Endothelial cell (in vitro differentiated cells): ENCODE results near the gene SORCS2. TPM values are rescaled to one million over a fixed set of nuclear protein-coding genes. Genes with fewer than 3 reads are reported as not detected.

Source experiments
- DNase-seq: peaks from one replicate; pipeline ENCODE4 v3.0.0; 2021; ENCODE audit warnings: low spot score
- H3K27ac Mint-ChIP-seq: one replicate; pipeline ENCODE4 v1.8.0; 2021; ENCODE audit warnings: mixed read lengths, inconsistent platforms; ENCODE audit not compliant: unreplicated experiment
- H3K27me3 Mint-ChIP-seq: one replicate; pipeline ENCODE4 v1.8.0; 2021; ENCODE audit warnings: mild to moderate bottlenecking, moderate library complexity, mixed read lengths, inconsistent platforms; ENCODE audit not compliant: unreplicated experiment
- H3K36me3 Mint-ChIP-seq: one replicate; pipeline ENCODE4 v1.8.0; 2021; ENCODE audit warnings: mild to moderate bottlenecking, low read depth, mixed read lengths, inconsistent platforms; ENCODE audit not compliant: unreplicated experiment
- H3K4me1 Mint-ChIP-seq: one replicate; pipeline ENCODE4 v1.8.0; 2021; ENCODE audit warnings: mild to moderate bottlenecking, mixed read lengths, inconsistent platforms; ENCODE audit not compliant: unreplicated experiment
- H3K4me3 Mint-ChIP-seq: one replicate; pipeline ENCODE4 v1.8.0; 2021; ENCODE audit warnings: mild to moderate bottlenecking, mixed read lengths, inconsistent platforms; ENCODE audit not compliant: unreplicated experiment
- H3K9me3 Mint-ChIP-seq: one replicate; pipeline ENCODE4 v1.8.0; 2021; ENCODE audit warnings: mixed read lengths, inconsistent platforms; ENCODE audit not compliant: unreplicated experiment
- total RNA-seq: library from RNA; stranded (reverse); fragmentation: NEBNext Ultra II Directional; extraction: Animal tissue kit (Norgen Biotek cat#: 25700); gene quantifications from one replicate; pipeline ENCODE4 v1.2.1, GENCODE V29; 2021; ENCODE audit not compliant: unreplicated experiment
- TF ChIP-seq, protein P1 (sequence below): fragments of 200-600 bp; sonication (generic); IDR thresholded peaks from one replicate; pipeline ENCODE4 v1.5.0; 2021; ENCODE audit warnings: antibody characterized with exemption; ENCODE audit not compliant: unreplicated experiment

Gene SORCS2
- total RNA-seq, 1 donor from 2014 or later: 1.3 TPM

DNA sequence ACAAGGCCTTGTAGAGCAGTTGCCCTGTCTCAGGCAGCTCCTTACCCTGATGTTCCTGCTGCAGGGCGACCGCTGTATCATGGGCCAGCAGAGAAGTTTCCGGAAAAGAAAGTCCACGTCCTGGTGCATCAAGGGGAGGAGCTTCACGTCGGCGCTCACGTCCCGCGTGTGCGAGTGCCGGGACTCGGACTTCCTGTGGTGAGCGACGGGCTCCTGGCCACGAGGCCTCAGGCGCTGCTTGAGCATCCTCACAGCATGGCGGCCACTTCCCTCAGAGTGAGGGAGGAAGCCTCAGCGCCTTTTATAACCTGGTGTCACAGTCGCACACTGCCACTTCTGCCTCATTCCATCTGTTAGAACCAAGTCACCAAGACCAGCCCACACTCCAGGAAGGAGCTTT, 521.8 kb downstream of the SORCS2 start:
- Mint-ChIP-seq H3K36me3 (peaks cover 4% of the 10 kb centered on the region), H3K27me3 (peaks cover 17% of the 10 kb centered on the region)
- TF ChIP-seq, protein P1, sequence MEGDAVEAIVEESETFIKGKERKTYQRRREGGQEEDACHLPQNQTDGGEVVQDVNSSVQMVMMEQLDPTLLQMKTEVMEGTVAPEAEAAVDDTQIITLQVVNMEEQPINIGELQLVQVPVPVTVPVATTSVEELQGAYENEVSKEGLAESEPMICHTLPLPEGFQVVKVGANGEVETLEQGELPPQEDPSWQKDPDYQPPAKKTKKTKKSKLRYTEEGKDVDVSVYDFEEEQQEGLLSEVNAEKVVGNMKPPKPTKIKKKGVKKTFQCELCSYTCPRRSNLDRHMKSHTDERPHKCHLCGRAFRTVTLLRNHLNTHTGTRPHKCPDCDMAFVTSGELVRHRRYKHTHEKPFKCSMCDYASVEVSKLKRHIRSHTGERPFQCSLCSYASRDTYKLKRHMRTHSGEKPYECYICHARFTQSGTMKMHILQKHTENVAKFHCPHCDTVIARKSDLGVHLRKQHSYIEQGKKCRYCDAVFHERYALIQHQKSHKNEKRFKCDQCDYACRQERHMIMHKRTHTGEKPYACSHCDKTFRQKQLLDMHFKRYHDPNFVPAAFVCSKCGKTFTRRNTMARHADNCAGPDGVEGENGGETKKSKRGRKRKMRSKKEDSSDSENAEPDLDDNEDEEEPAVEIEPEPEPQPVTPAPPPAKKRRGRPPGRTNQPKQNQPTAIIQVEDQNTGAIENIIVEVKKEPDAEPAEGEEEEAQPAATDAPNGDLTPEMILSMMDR: no peak

DNA sequence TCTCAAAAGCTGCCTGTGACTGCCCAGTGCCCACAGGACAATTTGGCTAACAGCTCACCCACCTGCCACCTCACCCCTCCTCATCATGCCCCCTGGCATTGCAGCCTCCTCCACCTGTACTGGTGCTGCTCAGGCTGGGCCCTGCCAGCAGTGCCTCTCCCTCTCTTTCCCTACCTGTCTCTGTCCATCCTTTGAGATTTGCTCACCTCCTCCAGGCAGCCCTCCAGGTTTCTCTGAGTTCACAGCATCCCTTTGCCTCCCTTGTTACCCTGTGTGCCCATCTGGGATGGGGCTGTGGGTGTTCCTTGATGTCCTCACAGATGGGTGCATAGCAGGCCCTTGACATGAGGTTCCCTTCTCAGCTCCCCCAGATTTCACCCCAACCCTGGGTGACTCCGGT, 522.4 kb downstream of the SORCS2 start:
- DNase-seq: no peak
- Mint-ChIP-seq H3K27me3 (peaks cover 18% of the 10 kb centered on the region), H3K9me3 (no peaks in the 10 kb centered on the region), H3K4me1 (no peaks in the 10 kb centered on the region), H3K4me3 (no peak overlapping the region), H3K36me3 (peaks cover 4% of the 10 kb centered on the region), H3K27ac (peak overlapping the region; percentile 31)
- TF ChIP-seq, protein P1: no peak

More for the DNA sequence above, 521.8 kb downstream of the SORCS2 start:
- no peak overlapping the region for H3K4me3 Mint-ChIP-seq
- no peaks in the 10 kb centered on the region for H3K9me3 Mint-ChIP-seq
- no peak overlapping the region for H3K27ac Mint-ChIP-seq
- no peak for DNase-seq
- H3K4me1 Mint-ChIP-seq: no peaks in the 10 kb centered on the region

- Mint-ChIP-seq H3K4me1 (no peaks in the 10 kb centered on the region), H3K4me3 (no peak overlapping the region), H3K27me3 (peaks cover 18% of the 10 kb centered on the region), H3K36me3 (peaks cover 4% of the 10 kb centered on the region), H3K9me3 (no peaks in the 10 kb centered on the region), H3K27ac (no peak overlapping the region)
- no peak for DNase-seq
- TF ChIP-seq, protein P1: no peak
Measured at GRCh38 chr4:7715271-7716009, 523.1 kb downstream of the SORCS2 start.

DNA sequence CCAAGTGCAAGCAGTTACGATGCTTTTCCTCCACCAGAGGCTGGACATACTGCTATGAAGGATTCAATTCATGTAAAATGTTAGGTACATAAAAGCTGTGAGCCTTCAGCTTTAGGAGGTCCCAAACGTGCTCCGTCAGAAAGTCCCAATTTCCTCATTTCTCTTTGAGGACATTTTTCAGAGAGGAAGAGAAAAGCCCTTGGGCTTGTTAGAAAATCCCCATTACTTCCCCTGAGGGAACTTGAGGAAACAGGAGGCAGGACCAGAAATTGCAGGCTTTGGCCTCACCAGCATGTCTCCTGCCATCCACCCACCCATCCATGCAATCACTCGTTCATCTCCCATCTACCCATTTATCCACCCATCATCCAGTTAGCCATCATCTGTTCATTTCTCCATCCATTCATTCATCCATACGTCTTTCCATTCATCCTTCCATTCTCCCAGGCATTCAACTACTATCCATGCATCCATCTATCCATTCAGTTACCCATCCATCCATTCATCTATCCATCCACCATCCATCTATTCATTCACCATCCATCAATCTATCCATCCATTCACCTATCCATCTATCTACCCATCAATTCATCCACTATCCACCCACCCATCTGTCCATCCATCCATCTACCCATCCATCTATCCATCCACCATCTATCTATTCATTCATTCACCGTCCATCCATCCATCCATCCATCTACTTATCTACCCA, 523.8 kb downstream of the SORCS2 start:
- H3K27ac Mint-ChIP-seq: peak overlapping the region; percentile 1

More for the DNA sequence above, 523.8 kb downstream of the SORCS2 start:
- Mint-ChIP-seq H3K9me3 (no peaks in the 10 kb centered on the region), H3K4me1 (no peaks in the 10 kb centered on the region), H3K27me3 (peaks cover 17% of the 10 kb centered on the region), H3K4me3 (no peak overlapping the region), H3K36me3 (peaks cover 4% of the 10 kb centered on the region)
- no peak for DNase-seq
- TF ChIP-seq, protein P1: no peak
